K562 (cell line): ENCODE measurements around the gene SYNGR1. TPM values are rescaled to one million over a fixed set of nuclear protein-coding genes. Genes with fewer than 3 reads are reported as not detected.
A peak's percentile ranks its signal among the peaks of the same experiment; 100 is the strongest.

Experiments used
- BCL6 ChIP-seq: fragments of 250-450 bp; sonication (Bioruptor Pico); IDR thresholded peaks from 2 replicates; pipeline ENCODE4 v1.4.0; 2020
- NFE2L1 ChIP-seq: fragments of 450-650 bp; IDR thresholded peaks from 2 replicates; pipeline ENCODE4 v1.6.1; 2016; ENCODE audit warnings: missing genetic modification characterization, low read depth, mild to moderate bottlenecking, missing compliant biosample characterization, moderate library complexity, borderline replicate concordance
- SREBF2 ChIP-seq: sonication (generic); formaldehyde crosslinking; IDR thresholded peaks from 2 replicates; pipeline ENCODE4 v1.4.0; 2020; ENCODE audit warnings: mild to moderate bottlenecking, missing genetic modification reagents
- ZC3H4 ChIP-seq: sonication (generic); formaldehyde crosslinking; IDR thresholded peaks from 2 replicates; pipeline ENCODE4 v1.9.0; 2021; ENCODE audit warnings: missing genetic modification reagents, borderline replicate concordance
- ZNF347 ChIP-seq: fragments of 450-650 bp; formaldehyde crosslinking; IDR thresholded peaks from 2 replicates; pipeline ENCODE4 v1.4.0; 2020; ENCODE audit warnings: low read depth, mild to moderate bottlenecking, moderate library complexity
- polyA plus RNA-seq, 8 experiments: library from polyadenylated mRNA; depleted of rRNA in 4 of 8; stranded (reverse) in 5 of 8; unstranded in 3 of 8; fragments of >200 nt; fragmentation: Nextera tagmentation in 2 of 8; fragmentation: Illumina TruSeq in 1 of 8; extraction: Ambion mirVana in 2 of 8; extraction: Trizol in 1 of 8; gene quantifications; 2 replicates each; pipeline versions ENCODE4 v1.2.1 to v1.2.3, GENCODE V29; 2011 to 2014; ENCODE audit warnings: inconsistent platforms in 1 of 8, missing spikeins in 1 of 8
- total RNA-seq, 7 experiments: library from RNA; depleted of rRNA in 6 of 7; stranded (reverse); fragments of >200 nt in 6 of 7; fragmentation: Illumina TruSeq in 2 of 7; extraction: Trizol in 2 of 7; gene quantifications; 2 replicates each; pipeline versions ENCODE4 v1.2.1 to v1.2.3, GENCODE V29; 2011 to 2021; ENCODE audit warnings: low replicate concordance in 1 of 7
- TF ChIP-seq, protein P1 (sequence below), 2 experiments: fragments of 450-650 bp; formaldehyde crosslinking in 1 of 2; IDR thresholded peaks; 2 replicates each; pipeline versions ENCODE4 v1.4.0 to v1.6.1; 2014 to 2020; ENCODE audit warnings: mild to moderate bottlenecking in 2 of 2, borderline replicate concordance in 1 of 2, low read depth in 1 of 2

Gene SYNGR1
- total and polyA plus RNA-seq, 9 of the 15 experiments (the other 6 are each of a cell fraction or from before 2014, with no cell fraction given): 1.8 to 15.9 (median 5.5) TPM

GRCh38 chr22:39300186-39300830 is 49.5 kb upstream of the SYNGR1 start (continued):
- TF ChIP-seq, protein P1, sequence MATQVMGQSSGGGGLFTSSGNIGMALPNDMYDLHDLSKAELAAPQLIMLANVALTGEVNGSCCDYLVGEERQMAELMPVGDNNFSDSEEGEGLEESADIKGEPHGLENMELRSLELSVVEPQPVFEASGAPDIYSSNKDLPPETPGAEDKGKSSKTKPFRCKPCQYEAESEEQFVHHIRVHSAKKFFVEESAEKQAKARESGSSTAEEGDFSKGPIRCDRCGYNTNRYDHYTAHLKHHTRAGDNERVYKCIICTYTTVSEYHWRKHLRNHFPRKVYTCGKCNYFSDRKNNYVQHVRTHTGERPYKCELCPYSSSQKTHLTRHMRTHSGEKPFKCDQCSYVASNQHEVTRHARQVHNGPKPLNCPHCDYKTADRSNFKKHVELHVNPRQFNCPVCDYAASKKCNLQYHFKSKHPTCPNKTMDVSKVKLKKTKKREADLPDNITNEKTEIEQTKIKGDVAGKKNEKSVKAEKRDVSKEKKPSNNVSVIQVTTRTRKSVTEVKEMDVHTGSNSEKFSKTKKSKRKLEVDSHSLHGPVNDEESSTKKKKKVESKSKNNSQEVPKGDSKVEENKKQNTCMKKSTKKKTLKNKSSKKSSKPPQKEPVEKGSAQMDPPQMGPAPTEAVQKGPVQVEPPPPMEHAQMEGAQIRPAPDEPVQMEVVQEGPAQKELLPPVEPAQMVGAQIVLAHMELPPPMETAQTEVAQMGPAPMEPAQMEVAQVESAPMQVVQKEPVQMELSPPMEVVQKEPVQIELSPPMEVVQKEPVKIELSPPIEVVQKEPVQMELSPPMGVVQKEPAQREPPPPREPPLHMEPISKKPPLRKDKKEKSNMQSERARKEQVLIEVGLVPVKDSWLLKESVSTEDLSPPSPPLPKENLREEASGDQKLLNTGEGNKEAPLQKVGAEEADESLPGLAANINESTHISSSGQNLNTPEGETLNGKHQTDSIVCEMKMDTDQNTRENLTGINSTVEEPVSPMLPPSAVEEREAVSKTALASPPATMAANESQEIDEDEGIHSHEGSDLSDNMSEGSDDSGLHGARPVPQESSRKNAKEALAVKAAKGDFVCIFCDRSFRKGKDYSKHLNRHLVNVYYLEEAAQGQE (IDR thresholded peaks at IDR 0.05; ENCODE audit: borderline replicate concordance): peak; percentile 20; the same call in 1 of the 2 replicates
- TF ChIP-seq, protein P1 (CRISPR knock-in tag; IDR thresholded peaks at IDR 0.05; ENCODE audit: low read depth): no peak
- no peak for TF ChIP-seq ZNF347 (CRISPR knock-in tag)
- TF ChIP-seq SREBF2 (CRISPR knock-in tag): no peak
- no peak for TF ChIP-seq BCL6 (CRISPR knock-in tag)
- no peak for TF ChIP-seq NFE2L1 (tag)
- no peak for TF ChIP-seq ZC3H4 (CRISPR knock-in tag)
